HepG2 (cell line): ENCODE results near the gene DNAJC30.

ENCODE experiments used
- EED ChIP-seq: sonication (generic); formaldehyde crosslinking; IDR thresholded peaks from 2 replicates; pipeline ENCODE4 v1.5.0; 2020; ENCODE audit warnings: mild to moderate bottlenecking, missing genetic modification reagents
- FOXK2 ChIP-seq: fragments of 450-650 bp; IDR thresholded peaks from 2 replicates; pipeline ENCODE4 v1.6.1; 2016
- MYC ChIP-seq: sonication (generic); formaldehyde crosslinking; IDR thresholded peaks from 2 replicates; pipeline ENCODE4 v1.9.0; 2021; ENCODE audit warnings: missing genetic modification reagents, borderline replicate concordance
- ZFP36 ChIP-seq: fragments of 150-350 bp; IDR thresholded peaks from 2 replicates; pipeline ENCODE4 v1.6.1; 2018; ENCODE audit warnings: borderline replicate concordance, low read length, low read depth; ENCODE audit not compliant: partially characterized antibody
- ZFP62 ChIP-seq: sonication (generic); formaldehyde crosslinking; IDR thresholded peaks from 2 replicates; pipeline ENCODE4 v1.4.0; 2020; ENCODE audit warnings: missing genetic modification reagents
- ZSCAN30 ChIP-seq: sonication (generic); formaldehyde crosslinking; IDR thresholded peaks from 2 replicates; pipeline ENCODE4 v1.5.0; 2020; ENCODE audit warnings: mild to moderate bottlenecking, missing genetic modification reagents
- ZZZ3 ChIP-seq: sonication (generic); formaldehyde crosslinking; IDR thresholded peaks from 2 replicates; pipeline ENCODE4 v1.4.0; 2020; ENCODE audit warnings: missing genetic modification reagents, mild to moderate bottlenecking, borderline replicate concordance
- TF ChIP-seq, protein P1 (sequence below): IDR thresholded peaks from 2 replicates; pipeline ENCODE4 v1.6.1; 2016; ENCODE audit warnings: missing compliant biosample characterization, missing genetic modification reagents, borderline replicate concordance
- TF ChIP-seq, protein P2 (sequence below): sonication (generic); formaldehyde crosslinking; IDR thresholded peaks from 2 replicates; pipeline ENCODE4 v1.5.0; 2020; ENCODE audit warnings: mild to moderate bottlenecking, missing genetic modification reagents, moderate library complexity
- TF ChIP-seq, protein P3 (sequence below), 2 experiments: IDR thresholded peaks; 2 replicates each; pipeline ENCODE4 v1.6.1; 2011 to 2012; ENCODE audit warnings: low read length in 2 of 2, borderline replicate concordance in 1 of 2, low read depth in 1 of 2, mild to moderate bottlenecking in 1 of 2, moderate library complexity in 1 of 2

DNA sequence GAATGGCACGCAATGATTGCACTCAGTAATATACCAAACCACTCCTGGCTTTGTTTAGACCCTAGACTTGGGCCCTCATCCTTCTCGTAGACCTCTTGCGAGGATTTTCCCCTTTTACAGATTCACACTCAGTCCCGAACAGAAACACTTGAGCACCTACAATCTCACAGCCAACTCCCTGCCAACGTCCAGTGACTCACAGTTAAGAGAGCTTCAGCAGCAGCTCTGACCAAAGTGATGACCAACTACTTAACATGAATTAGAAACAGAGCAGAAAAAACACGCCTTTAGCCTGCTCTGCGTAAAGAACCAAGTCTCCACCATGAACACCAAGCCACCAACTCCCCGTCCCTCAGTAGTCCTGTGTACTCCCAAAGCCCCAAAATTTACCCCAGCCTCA lies 2.2 kb downstream of the DNAJC30 start:
- TF ChIP-seq ZFP62 (CRISPR knock-in tag), result no peak
- TF ChIP-seq, protein P1, sequence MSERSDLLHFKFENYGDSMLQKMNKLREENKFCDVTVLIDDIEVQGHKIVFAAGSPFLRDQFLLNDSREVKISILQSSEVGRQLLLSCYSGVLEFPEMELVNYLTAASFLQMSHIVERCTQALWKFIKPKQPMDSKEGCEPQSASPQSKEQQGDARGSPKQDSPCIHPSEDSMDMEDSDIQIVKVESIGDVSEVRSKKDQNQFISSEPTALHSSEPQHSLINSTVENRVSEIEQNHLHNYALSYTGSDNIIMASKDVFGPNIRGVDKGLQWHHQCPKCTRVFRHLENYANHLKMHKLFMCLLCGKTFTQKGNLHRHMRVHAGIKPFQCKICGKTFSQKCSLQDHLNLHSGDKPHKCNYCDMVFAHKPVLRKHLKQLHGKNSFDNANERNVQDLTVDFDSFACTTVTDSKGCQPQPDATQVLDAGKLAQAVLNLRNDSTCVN (CRISPR knock-in tag), result no peak
- TF ChIP-seq EED (CRISPR knock-in tag), result no peak
- TF ChIP-seq, protein P2, sequence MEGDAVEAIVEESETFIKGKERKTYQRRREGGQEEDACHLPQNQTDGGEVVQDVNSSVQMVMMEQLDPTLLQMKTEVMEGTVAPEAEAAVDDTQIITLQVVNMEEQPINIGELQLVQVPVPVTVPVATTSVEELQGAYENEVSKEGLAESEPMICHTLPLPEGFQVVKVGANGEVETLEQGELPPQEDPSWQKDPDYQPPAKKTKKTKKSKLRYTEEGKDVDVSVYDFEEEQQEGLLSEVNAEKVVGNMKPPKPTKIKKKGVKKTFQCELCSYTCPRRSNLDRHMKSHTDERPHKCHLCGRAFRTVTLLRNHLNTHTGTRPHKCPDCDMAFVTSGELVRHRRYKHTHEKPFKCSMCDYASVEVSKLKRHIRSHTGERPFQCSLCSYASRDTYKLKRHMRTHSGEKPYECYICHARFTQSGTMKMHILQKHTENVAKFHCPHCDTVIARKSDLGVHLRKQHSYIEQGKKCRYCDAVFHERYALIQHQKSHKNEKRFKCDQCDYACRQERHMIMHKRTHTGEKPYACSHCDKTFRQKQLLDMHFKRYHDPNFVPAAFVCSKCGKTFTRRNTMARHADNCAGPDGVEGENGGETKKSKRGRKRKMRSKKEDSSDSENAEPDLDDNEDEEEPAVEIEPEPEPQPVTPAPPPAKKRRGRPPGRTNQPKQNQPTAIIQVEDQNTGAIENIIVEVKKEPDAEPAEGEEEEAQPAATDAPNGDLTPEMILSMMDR (CRISPR knock-in tag), result no peak
- no peak for TF ChIP-seq FOXK2
- TF ChIP-seq ZSCAN30 (CRISPR knock-in tag), result no peak
- TF ChIP-seq MYC (CRISPR knock-in tag), result no peak
- TF ChIP-seq, protein P3, sequence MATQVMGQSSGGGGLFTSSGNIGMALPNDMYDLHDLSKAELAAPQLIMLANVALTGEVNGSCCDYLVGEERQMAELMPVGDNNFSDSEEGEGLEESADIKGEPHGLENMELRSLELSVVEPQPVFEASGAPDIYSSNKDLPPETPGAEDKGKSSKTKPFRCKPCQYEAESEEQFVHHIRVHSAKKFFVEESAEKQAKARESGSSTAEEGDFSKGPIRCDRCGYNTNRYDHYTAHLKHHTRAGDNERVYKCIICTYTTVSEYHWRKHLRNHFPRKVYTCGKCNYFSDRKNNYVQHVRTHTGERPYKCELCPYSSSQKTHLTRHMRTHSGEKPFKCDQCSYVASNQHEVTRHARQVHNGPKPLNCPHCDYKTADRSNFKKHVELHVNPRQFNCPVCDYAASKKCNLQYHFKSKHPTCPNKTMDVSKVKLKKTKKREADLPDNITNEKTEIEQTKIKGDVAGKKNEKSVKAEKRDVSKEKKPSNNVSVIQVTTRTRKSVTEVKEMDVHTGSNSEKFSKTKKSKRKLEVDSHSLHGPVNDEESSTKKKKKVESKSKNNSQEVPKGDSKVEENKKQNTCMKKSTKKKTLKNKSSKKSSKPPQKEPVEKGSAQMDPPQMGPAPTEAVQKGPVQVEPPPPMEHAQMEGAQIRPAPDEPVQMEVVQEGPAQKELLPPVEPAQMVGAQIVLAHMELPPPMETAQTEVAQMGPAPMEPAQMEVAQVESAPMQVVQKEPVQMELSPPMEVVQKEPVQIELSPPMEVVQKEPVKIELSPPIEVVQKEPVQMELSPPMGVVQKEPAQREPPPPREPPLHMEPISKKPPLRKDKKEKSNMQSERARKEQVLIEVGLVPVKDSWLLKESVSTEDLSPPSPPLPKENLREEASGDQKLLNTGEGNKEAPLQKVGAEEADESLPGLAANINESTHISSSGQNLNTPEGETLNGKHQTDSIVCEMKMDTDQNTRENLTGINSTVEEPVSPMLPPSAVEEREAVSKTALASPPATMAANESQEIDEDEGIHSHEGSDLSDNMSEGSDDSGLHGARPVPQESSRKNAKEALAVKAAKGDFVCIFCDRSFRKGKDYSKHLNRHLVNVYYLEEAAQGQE (IDR thresholded peaks at IDR 0.05; ENCODE audit: borderline replicate concordance in 1 of 2, low read depth in 1 of 2, low read length in 2 of 2), result no peak
- TF ChIP-seq ZFP36, result no peak
- TF ChIP-seq ZZZ3 (CRISPR knock-in tag), result no peak
